Left lung (tissue), 10 donors: Measurements from ENCODE around the gene ROBO2. TPM values are rescaled to one million over a fixed set of nuclear protein-coding genes. Genes with fewer than 3 reads are reported as not detected.
A peak's percentile ranks its signal among the peaks of the same experiment; 100 is the strongest.

ENCODE experiments used
- ATAC-seq: fragments of 200-7000 bp; cut with Tn5 transposase; one replicate; pipeline ENCODE4 v1.9.1; 2020; ENCODE audit warnings: moderate library complexity
- DNase-seq, 4 donors: peaks; one replicate each; pipeline ENCODE4 v3.0.0-alpha.2; 2013 to 2020
- H3K27ac ChIP-seq, 2 donors: fragments of 200-600 bp; sonication (generic) in 1 of 2; one replicate each; pipeline versions ENCODE4 v1.5.0 to v1.8.0; 2020 to 2021
- H3K27me3 ChIP-seq, 2 donors: fragments of 200-600 bp; sonication (generic) in 1 of 2; one replicate each; pipeline versions ENCODE4 v1.5.0 to v1.8.0; 2020 to 2021
- H3K36me3 ChIP-seq, 2 donors: fragments of 200-600 bp; sonication (generic) in 1 of 2; one replicate each; pipeline versions ENCODE4 v1.5.0 to v1.8.0; 2020 to 2021
- H3K4me1 ChIP-seq, 2 donors: fragments of 200-600 bp; one replicate each; pipeline ENCODE4 v1.8.0; 2021
- H3K4me3 ChIP-seq, 2 donors: fragments of 200-600 bp; sonication (generic) in 1 of 2; one replicate each; pipeline versions ENCODE4 v1.5.0 to v1.8.0; 2020 to 2021; ENCODE audit warnings: mild to moderate bottlenecking in 1 of 2
- H3K9me3 ChIP-seq, 2 donors: fragments of 200-600 bp; sonication (generic) in 1 of 2; one replicate each; pipeline versions ENCODE4 v1.5.0 to v1.8.0; 2020 to 2021
- intact Hi-C, 2 donors: fragments of 100-400 bp; cut with DNase I; formaldehyde crosslinking; loops; one replicate each; pipeline versions ENCODE4 v1.11.2 to v1.14.2; 2022
- polyA plus RNA-seq, 6 donors: library from polyadenylated mRNA; unstranded; fragments of 120-200 nt; gene quantifications; one replicate each; pipeline ENCODE4 v1.2.1, GENCODE V29; 2013; ENCODE audit not compliant: insufficient read length in 6 of 6
- total RNA-seq, 2 donors: library from RNA; stranded (reverse); fragmentation: NEBNext Ultra II Directional; extraction: Animal tissue kit (Norgen Biotek cat#: 25700); gene quantifications; one replicate each; pipeline ENCODE4 v1.2.1, GENCODE V29; 2021
- TF ChIP-seq, protein P1 (sequence below), 2 donors: fragments of 200-600 bp; sonication (generic) in 1 of 2; IDR thresholded peaks; one replicate each; pipeline versions ENCODE4 v1.5.0 to v1.8.0; 2021; ENCODE audit warnings: antibody characterized with exemption in 2 of 2
- donor health status: DM: no; HTN: yes; CAD: no.
- donor health status: DM: no; HTN: no; CAD: no.

The ROBO2 gene
- total and polyA plus RNA-seq, 8 donors = 4.9 to 66.2 (median 51.1) TPM

DNA sequence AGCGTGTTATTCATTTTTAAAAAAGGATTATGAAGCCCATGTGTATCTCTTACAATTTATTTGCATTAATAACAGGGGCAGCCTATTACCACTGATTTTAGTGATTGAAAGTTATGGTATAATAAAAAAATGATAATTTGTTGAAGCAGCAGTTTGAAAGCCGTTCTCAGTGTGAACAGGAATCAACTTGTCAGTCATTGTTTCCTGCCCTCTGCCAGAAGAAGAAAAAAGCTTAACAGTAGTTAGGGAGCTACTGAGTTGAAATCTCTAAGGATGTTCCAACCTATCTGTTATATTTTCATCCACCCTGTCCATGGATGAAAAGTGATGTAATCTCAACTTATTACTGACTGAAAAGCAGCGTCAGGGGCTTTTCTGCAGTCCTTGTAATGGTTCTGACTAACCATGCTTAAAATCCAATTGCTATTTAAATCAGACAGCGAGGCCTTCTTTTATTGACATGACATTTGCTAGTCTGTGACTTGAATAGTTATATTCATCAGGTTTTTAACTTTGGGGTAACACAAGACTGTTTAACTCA is 486.7 kb downstream of the ROBO2 start:
- no peak for ATAC-seq
- Histone ChIP-seq H3K36me3 (no peaks in the 10 kb centered on the region), H3K9me3 (no peaks in the 10 kb centered on the region), H3K4me1 (no peaks in the 10 kb centered on the region), H3K27ac (no peak overlapping the region), H3K4me3 (no peak overlapping the region), H3K27me3 (no peaks in the 10 kb centered on the region)
- DNase-seq = no peak
- intact Hi-C loops = no loop called here
- TF ChIP-seq, protein P1, sequence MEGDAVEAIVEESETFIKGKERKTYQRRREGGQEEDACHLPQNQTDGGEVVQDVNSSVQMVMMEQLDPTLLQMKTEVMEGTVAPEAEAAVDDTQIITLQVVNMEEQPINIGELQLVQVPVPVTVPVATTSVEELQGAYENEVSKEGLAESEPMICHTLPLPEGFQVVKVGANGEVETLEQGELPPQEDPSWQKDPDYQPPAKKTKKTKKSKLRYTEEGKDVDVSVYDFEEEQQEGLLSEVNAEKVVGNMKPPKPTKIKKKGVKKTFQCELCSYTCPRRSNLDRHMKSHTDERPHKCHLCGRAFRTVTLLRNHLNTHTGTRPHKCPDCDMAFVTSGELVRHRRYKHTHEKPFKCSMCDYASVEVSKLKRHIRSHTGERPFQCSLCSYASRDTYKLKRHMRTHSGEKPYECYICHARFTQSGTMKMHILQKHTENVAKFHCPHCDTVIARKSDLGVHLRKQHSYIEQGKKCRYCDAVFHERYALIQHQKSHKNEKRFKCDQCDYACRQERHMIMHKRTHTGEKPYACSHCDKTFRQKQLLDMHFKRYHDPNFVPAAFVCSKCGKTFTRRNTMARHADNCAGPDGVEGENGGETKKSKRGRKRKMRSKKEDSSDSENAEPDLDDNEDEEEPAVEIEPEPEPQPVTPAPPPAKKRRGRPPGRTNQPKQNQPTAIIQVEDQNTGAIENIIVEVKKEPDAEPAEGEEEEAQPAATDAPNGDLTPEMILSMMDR (IDR thresholded peaks at IDR 0.05) = no peak

DNA sequence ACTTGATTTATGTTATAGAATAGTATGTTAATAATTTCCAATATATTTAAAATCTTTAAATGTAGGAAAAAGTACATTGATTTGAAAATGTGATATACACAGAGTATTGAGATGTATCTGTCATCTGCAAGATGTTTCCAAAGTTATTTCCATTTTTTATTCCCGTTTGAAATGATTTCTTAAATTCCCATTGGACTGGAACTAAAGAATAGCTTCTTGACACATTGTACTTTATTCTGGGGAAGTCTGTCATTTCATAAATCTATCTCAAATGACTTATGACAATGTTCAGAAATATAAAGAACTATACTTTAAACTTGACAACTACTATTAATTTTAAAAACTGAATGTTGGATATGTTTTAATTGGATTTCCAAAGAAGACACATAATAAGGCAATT is 489.6 kb downstream of the ROBO2 start:
- no peak for ATAC-seq
- Histone ChIP-seq H3K4me1 (no peaks in the 10 kb centered on the region), H3K36me3 (no peaks in the 10 kb centered on the region), H3K4me3 (no peak overlapping the region), H3K27ac (no peak overlapping the region), H3K9me3 (peaks cover 0 to 6% of the 10 kb centered on the region in 2 donors), H3K27me3 (no peaks in the 10 kb centered on the region)
- no peak for DNase-seq
- TF ChIP-seq, protein P1 (IDR thresholded peaks at IDR 0.05) = no peak
- intact Hi-C loops = no loop called here

DNA sequence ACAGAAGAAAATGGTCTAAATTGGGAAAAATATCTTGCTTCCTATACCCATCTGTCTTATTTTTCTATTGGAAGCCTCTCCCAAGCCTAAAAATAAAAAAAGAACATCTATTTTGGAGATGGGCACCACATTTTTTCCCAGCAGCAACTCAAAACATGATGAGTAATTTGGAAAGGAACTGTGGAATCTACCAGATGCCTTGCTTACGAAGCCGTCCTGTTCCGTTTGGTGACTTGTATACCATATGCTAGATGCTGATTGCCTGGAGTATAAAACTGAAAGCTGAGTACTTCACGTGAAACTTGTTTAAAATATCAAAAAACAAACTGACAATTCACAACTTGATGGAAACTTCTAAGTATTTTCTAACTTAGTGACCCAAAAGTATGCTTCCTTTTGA is 491.0 kb downstream of the ROBO2 start:
- TF ChIP-seq, protein P1 (IDR thresholded peaks at IDR 0.05) = no peak
- no peaks in the 10 kb centered on the region for H3K4me1 ChIP-seq
- H3K27me3 ChIP-seq = no peaks in the 10 kb centered on the region
- intact Hi-C loops = no loop called here
- peak overlapping the region in 1 of 2 donors; percentile 26 for H3K27ac ChIP-seq
- no peaks in the 10 kb centered on the region for H3K36me3 ChIP-seq
- peaks cover 0 to 6% of the 10 kb centered on the region in 2 donors for H3K9me3 ChIP-seq
- H3K4me3 ChIP-seq = no peak overlapping the region
- no peak for ATAC-seq
- DNase-seq = no peak

DNA sequence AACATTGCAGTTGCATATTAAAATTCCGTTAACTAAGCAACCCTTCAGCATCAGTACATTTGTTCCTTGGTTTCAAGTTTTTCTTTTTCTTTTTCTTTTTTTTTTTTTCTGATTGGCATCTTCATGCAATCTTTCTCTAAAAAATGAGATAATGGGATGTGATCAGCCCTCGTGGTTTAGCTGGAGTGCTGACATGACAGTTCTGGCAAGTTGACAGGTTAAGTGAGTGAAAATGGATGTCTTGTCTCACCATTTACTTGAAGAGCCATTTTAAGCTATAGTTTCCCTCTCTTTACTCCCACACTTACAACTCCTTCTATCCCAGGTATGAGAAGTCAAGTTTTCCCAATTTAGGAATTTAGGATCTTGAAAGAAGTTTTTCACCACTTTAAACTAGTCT is 495.2 kb downstream of the ROBO2 start:
- H3K27ac ChIP-seq = no peak overlapping the region
- DNase-seq (no peak), ATAC-seq (no peak)
- H3K4me3 ChIP-seq = no peak overlapping the region
- H3K4me1 ChIP-seq = no peaks in the 10 kb centered on the region
- H3K9me3 ChIP-seq = peaks cover 0 to 6% of the 10 kb centered on the region in 2 donors
- intact Hi-C loops = no loop called here
- H3K36me3 ChIP-seq = no peaks in the 10 kb centered on the region
- TF ChIP-seq, protein P1 (IDR thresholded peaks at IDR 0.05) = no peak
- H3K27me3 ChIP-seq = no peaks in the 10 kb centered on the region

DNA sequence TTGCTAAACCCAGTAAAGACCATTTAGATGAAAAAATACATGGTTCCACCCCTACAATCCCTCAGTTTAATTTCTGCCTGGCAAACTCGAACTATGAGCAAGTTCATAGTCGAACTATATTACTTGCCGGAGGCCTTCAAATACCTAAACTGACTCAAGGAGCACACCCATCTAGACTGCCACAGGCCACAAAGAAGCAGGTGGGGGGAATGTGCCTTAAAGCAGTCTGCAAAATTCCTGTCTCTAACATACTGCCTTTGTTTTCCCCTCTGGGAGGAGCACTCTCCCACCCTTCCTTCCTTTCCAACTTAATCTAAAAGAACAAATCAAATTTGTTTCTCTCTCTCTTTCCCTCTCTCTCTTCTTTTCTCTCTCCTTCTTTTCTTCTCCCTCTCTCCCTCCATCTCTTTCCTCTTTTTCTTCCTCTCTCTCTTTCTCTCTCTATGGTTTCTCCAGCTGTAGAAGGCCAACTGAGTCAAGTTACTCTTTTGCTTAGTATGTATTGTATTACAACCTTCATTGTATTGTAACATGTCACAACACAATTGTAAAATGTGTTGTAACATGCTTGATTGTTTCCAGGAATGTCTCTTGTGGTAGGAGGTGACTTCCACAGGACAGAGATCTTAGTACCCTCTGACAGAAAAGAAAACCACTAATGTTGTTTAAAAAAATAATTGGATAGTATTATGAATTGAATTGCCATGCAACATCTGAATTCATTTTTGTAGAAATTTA is 496.3 kb downstream of the ROBO2 start:
- no peak overlapping the region for H3K4me3 ChIP-seq
- DNase-seq = no peak
- H3K36me3 ChIP-seq = no peaks in the 10 kb centered on the region
- no peak for ATAC-seq
- H3K9me3 ChIP-seq = peaks cover 0 to 6% of the 10 kb centered on the region in 2 donors
- no peak overlapping the region for H3K27ac ChIP-seq
- H3K4me1 ChIP-seq = no peaks in the 10 kb centered on the region
- intact Hi-C loops = no loop called here
- TF ChIP-seq, protein P1 (IDR thresholded peaks at IDR 0.05) = no peak
- no peaks in the 10 kb centered on the region for H3K27me3 ChIP-seq
